Cardiac muscle cell (in vitro differentiated cells and primary cell): ENCODE measurements around the gene MPZL2. TPM values are rescaled to one million over a fixed set of nuclear protein-coding genes. Genes with fewer than 3 reads are reported as not detected.
"Not testable (repeated sequence)": the region's sequence is repeated elsewhere in the genome, so short reads cannot be mapped to it uniquely, and the experiment has no call there.

Experiments used
- DNase-seq, 2 donors: peaks; one replicate each; pipeline versions ENCODE4 v3.0.0 to v3.0.0-alpha.2; 2010 to 2017; ENCODE audit warnings: low read depth in 1 of 2, low spot score in 1 of 2
- H3K27ac ChIP-seq: fragments of 200-600 bp; sonication (generic); 2 replicates; pipeline ENCODE4 v1.5.1; 2016
- H3K27me3 ChIP-seq: fragments of 200-600 bp; sonication (generic); 2 replicates; pipeline ENCODE4 v1.6.0; 2016; ENCODE audit warnings: control low read depth
- H3K36me3 ChIP-seq: fragments of 200-600 bp; sonication (generic); 2 replicates; pipeline ENCODE4 v1.5.1; 2016; ENCODE audit warnings: control low read depth
- H3K4me1 ChIP-seq: fragments of 200-600 bp; sonication (generic); 2 replicates; pipeline ENCODE4 v1.8.1; 2017; ENCODE audit warnings: low read depth, mild to moderate bottlenecking, mixed run types
- H3K4me3 ChIP-seq: fragments of 200-600 bp; sonication (generic); 2 replicates; pipeline ENCODE4 v1.5.1; 2016; ENCODE audit warnings: mild to moderate bottlenecking
- H3K9me3 ChIP-seq: fragments of 200-600 bp; sonication (generic); 2 replicates; pipeline ENCODE4 v1.5.1; 2017; ENCODE audit warnings: low read depth, mild to moderate bottlenecking, control low read depth
- CTCF ChIP-seq: IDR thresholded peaks from 2 replicates; pipeline ENCODE4 v1.5.1; 2012; ENCODE audit warnings: low read depth, mild to moderate bottlenecking, low read length
- polyA plus RNA-seq: library from polyadenylated mRNA; unstranded; fragments of >200 nt; fragmentation: Nextera tagmentation; extraction: Ambion mirVana; gene quantifications from 2 replicates; pipeline ENCODE4 v1.2.1, GENCODE V29; 2016
- total RNA-seq: library from RNA; depleted of rRNA; stranded (reverse); fragments of >200 nt; gene quantifications from 2 replicates; pipeline ENCODE4 v1.2.3, GENCODE V29; 2016

Gene MPZL2
- total and polyA plus RNA-seq, 2 experiments from 2014 or later: 0.13 TPM; not detected in 1

- Histone ChIP-seq H3K4me1 (no peaks in the 10 kb centered on the region), H3K4me3 (no peak overlapping the region), H3K27me3 (peaks cover 3% of the 10 kb centered on the region), H3K36me3 (no peaks in the 10 kb centered on the region), H3K27ac (no peak overlapping the region), H3K9me3 (no peaks in the 10 kb centered on the region)
- TF ChIP-seq CTCF: no peak
- no peak for DNase-seq
Measured at GRCh38 chr11:118310271-118310670, 46.2 kb upstream of the MPZL2 start.

- not testable (repeated sequence) for H3K27me3 ChIP-seq, H3K36me3 ChIP-seq, H3K4me3 ChIP-seq, H3K4me1 ChIP-seq, H3K27ac ChIP-seq, H3K9me3 ChIP-seq, DNase-seq
Measured at GRCh38 chr11:118308995-118309528, 45.0 kb upstream of the MPZL2 start.

GRCh38 chr11:118306556-118306955 lies 42.5 kb upstream of the MPZL2 start:
- H3K9me3 ChIP-seq: no peaks in the 10 kb centered on the region
- no peaks in the 10 kb centered on the region for H3K36me3 ChIP-seq
- no peak for TF ChIP-seq CTCF
- no peak overlapping the region for H3K27ac ChIP-seq
- peaks cover 14% of the 10 kb centered on the region for H3K27me3 ChIP-seq
- no peaks in the 10 kb centered on the region for H3K4me1 ChIP-seq
- DNase-seq: peak in 1 of 2 donors; percentile 1
- no peak overlapping the region for H3K4me3 ChIP-seq

- TF ChIP-seq CTCF: no peak
- H3K36me3 ChIP-seq: no peaks in the 10 kb centered on the region
- DNase-seq: no peak
- H3K9me3 ChIP-seq: no peaks in the 10 kb centered on the region
- no peaks in the 10 kb centered on the region for H3K4me1 ChIP-seq
- H3K27me3 ChIP-seq: peaks cover 21% of the 10 kb centered on the region
- no peak overlapping the region for H3K4me3 ChIP-seq
- H3K27ac ChIP-seq: no peak overlapping the region
Measured at GRCh38 chr11:118305726-118306125, 41.6 kb upstream of the MPZL2 start.

- TF ChIP-seq CTCF: no peak
- Histone ChIP-seq H3K36me3 (no peaks in the 10 kb centered on the region), H3K27ac (no peak within 1 kb of the TSS), H3K9me3 (no peaks in the 10 kb centered on the region), H3K4me3 (no peak within 1 kb of the TSS), H3K4me1 (no peaks in the 10 kb centered on the region), H3K27me3 (peaks cover 26% of the 10 kb centered on the region)
- no peak for DNase-seq
Measured at GRCh38 chr11:118304568-118305248, 40.6 kb upstream of the MPZL2 start, which contains the start of gene CD3E. TSS of gene CD3E (plus strand) at chr11:118304730. CDS start at chr11:118304953, 223 bp downstream.

- no peaks in the 10 kb centered on the region for H3K36me3 ChIP-seq
- H3K27me3 ChIP-seq: peaks cover 26% of the 10 kb centered on the region
- no peak overlapping the region for H3K4me3 ChIP-seq
- no peak for TF ChIP-seq CTCF
- no peaks in the 10 kb centered on the region for H3K4me1 ChIP-seq
- no peaks in the 10 kb centered on the region for H3K9me3 ChIP-seq
- DNase-seq: no peak
- no peak overlapping the region for H3K27ac ChIP-seq
Measured at GRCh38 chr11:118304227-118304567, 40.1 kb upstream of the MPZL2 start.
